H1 (cell line): ENCODE measurements around the gene CRNKL1. TPM values are rescaled to one million over a fixed set of nuclear protein-coding genes. Genes with fewer than 3 reads are reported as not detected.
A peak's percentile ranks its signal among the peaks of the same experiment; 100 is the strongest.

ENCODE experiments used
- CTCF ChIA-PET: fragments of 300-600 bp; sonication (Branson Sonifier 250); formaldehyde crosslinking; loops from one replicate; lab custom pipeline; 2021; ENCODE audit not compliant: partially characterized antibody; lab: Charles Lee
- POLR2A ChIA-PET: fragments of 300-600 bp; sonication (Branson Sonifier 250); formaldehyde crosslinking; loops from one replicate; lab custom pipeline; 2021; ENCODE audit warnings: inconsistent platforms; ENCODE audit not compliant: partially characterized antibody; lab: Charles Lee
- DNase-seq, 2 experiments: peaks; one replicate each; pipeline versions ENCODE4 v3.0.0 to v3.0.0-alpha.2; 2010 to 2022; ENCODE audit warnings: low spot score in 2 of 2, low read depth in 1 of 2, mixed read lengths in 1 of 2
- FAIRE-seq: peaks from 2 replicates; lab custom pipeline; 2011; peaks lifted over from hg19 to GRCh38; lab: Jason Lieb, UNC
- H2AFZ ChIP-seq: 2 replicates; pipeline ENCODE4 v1.8.1; 2012; ENCODE audit warnings: low read length, inconsistent platforms
- H2AK5ac ChIP-seq: 2 replicates; pipeline ENCODE4 v1.6.1; 2013; ENCODE audit warnings: low read depth, low read length
- H2BK120ac ChIP-seq: replicated peaks from 2 replicates; pipeline ENCODE3; 2013; ENCODE audit warnings: low read depth, low read length, inconsistent platforms
- H2BK12ac ChIP-seq: 2 replicates; pipeline ENCODE4 v1.6.1; 2013; ENCODE audit warnings: low read depth, low read length
- H2BK15ac ChIP-seq: 2 replicates; pipeline ENCODE4 v1.6.1; 2013; ENCODE audit warnings: low read length
- H2BK20ac ChIP-seq: 2 replicates; pipeline ENCODE4 v1.6.1; 2013; ENCODE audit warnings: low read length
- H2BK5ac ChIP-seq: 2 replicates; pipeline ENCODE4 v1.6.1; 2013; ENCODE audit warnings: low read depth, low read length
- H3K14ac ChIP-seq: 2 replicates; pipeline ENCODE4 v1.6.1; 2013; ENCODE audit warnings: inconsistent platforms; ENCODE audit not compliant: insufficient read length
- H3K18ac ChIP-seq: 2 replicates; pipeline ENCODE4 v1.6.1; 2013; ENCODE audit warnings: low read length; ENCODE audit errors: extremely low read depth
- H3K23ac ChIP-seq: 2 replicates; pipeline ENCODE4 v1.6.1; 2013; ENCODE audit warnings: inconsistent platforms; ENCODE audit not compliant: insufficient read length
- H3K23me2 ChIP-seq: 2 replicates; pipeline ENCODE4 v1.6.1; 2013; ENCODE audit warnings: low read depth, low read length
- H3K27ac ChIP-seq: 2 replicates; pipeline ENCODE4 v1.6.1; 2011; ENCODE audit warnings: low read depth, low read length, inconsistent platforms
- H3K27me3 ChIP-seq, 4 experiments: replicated peaks in 1 of 4; 1 replicate in 1 of 4; 2 replicates in 3 of 4; pipeline versions ENCODE4 v1.6.1 to v1.8.1; 2011 to 2013; ENCODE audit warnings: low read length in 3 of 4, mild to moderate bottlenecking in 3 of 4, inconsistent platforms in 2 of 4, mixed read lengths in 2 of 4, moderate library complexity in 1 of 4; ENCODE audit not compliant: control insufficient read depth in 3 of 4, insufficient read depth in 3 of 4; ENCODE audit errors: extremely low read depth in 1 of 4
- H3K36me3 ChIP-seq, 4 experiments: 2 replicates each; pipeline versions ENCODE4 v1.6.1 to v1.8.1; 2011 to 2013; ENCODE audit warnings: mild to moderate bottlenecking in 4 of 4, low read length in 3 of 4, moderate library complexity in 2 of 4, control low read depth in 1 of 4, inconsistent platforms in 1 of 4; ENCODE audit not compliant: insufficient read depth in 4 of 4, control insufficient read depth in 2 of 4
- H3K4ac ChIP-seq: replicated peaks from 2 replicates; pipeline ENCODE3; 2013; ENCODE audit warnings: low read length, low read depth, mixed read lengths, inconsistent platforms; ENCODE audit not compliant: insufficient read length
- H3K4me1 ChIP-seq, 4 experiments: replicated peaks in 1 of 4; 1 replicate in 1 of 4; 2 replicates in 3 of 4; pipeline versions ENCODE4 v1.6.1 to v1.8.1; 2011 to 2013; ENCODE audit warnings: low read length in 3 of 4, inconsistent platforms in 2 of 4, mixed read lengths in 1 of 4; ENCODE audit not compliant: insufficient read depth in 4 of 4, control insufficient read depth in 3 of 4
- H3K4me2 ChIP-seq, 2 experiments: 2 replicates each; pipeline versions ENCODE4 v1.6.1 to v1.8.1; 2011 to 2013; ENCODE audit warnings: low read depth in 2 of 2, low read length in 2 of 2, control low read depth in 1 of 2, inconsistent platforms in 1 of 2, mild to moderate bottlenecking in 1 of 2; ENCODE audit not compliant: insufficient read depth in 1 of 2
- H3K4me3 ChIP-seq, 4 experiments: fragments of 200-600, 300-600 bp in 1 of 4; sonication (generic), shearing (Covaris generic), sonication (Bioruptor Twin) in 1 of 4; 2 replicates each; pipeline versions ENCODE4 v1.5.1 to v1.8.1; 2011 to 2016; ENCODE audit warnings: low read length in 4 of 4, low read depth in 3 of 4, control low read depth in 2 of 4, inconsistent platforms in 2 of 4, mild to moderate bottlenecking in 2 of 4, mixed read lengths in 1 of 4, moderate library complexity in 1 of 4; ENCODE audit not compliant: insufficient read depth in 2 of 4; ENCODE audit errors: extremely low read depth in 1 of 4
- H3K56ac ChIP-seq: replicated peaks from 2 replicates; pipeline ENCODE3; 2013; ENCODE audit warnings: low read depth, mild to moderate bottlenecking, mixed read lengths, low read length, inconsistent platforms; ENCODE audit not compliant: insufficient read length
- H3K79me1 ChIP-seq: 2 replicates; pipeline ENCODE4 v1.6.1; 2013; ENCODE audit warnings: low read depth, low read length, control low read depth
- H3K79me2 ChIP-seq, 2 experiments: 2 replicates each; pipeline versions ENCODE4 v1.6.1 to v1.8.1; 2012 to 2013; ENCODE audit warnings: low read length in 2 of 2, mild to moderate bottlenecking in 2 of 2, inconsistent platforms in 1 of 2; ENCODE audit not compliant: insufficient read depth in 2 of 2, control insufficient read depth in 1 of 2
- H3K9ac ChIP-seq, 4 experiments: replicated peaks in 1 of 4; 1 replicate in 1 of 4; 2 replicates in 3 of 4; pipeline versions ENCODE4 v1.6.1 to v1.8.1; 2011 to 2013; ENCODE audit warnings: low read depth in 3 of 4, low read length in 3 of 4, control low read depth in 2 of 4, mild to moderate bottlenecking in 2 of 4, moderate library complexity in 2 of 4, inconsistent platforms in 1 of 4; ENCODE audit errors: extremely low read depth in 1 of 4
- H3K9me3 ChIP-seq, 2 experiments: 2 replicates each; pipeline versions ENCODE4 v1.6.1 to v1.8.1; 2012 to 2013; ENCODE audit warnings: mild to moderate bottlenecking in 2 of 2, moderate library complexity in 2 of 2, control low read depth in 1 of 2, inconsistent platforms in 1 of 2, low read depth in 1 of 2, low read length in 1 of 2, mixed read lengths in 1 of 2; ENCODE audit not compliant: insufficient read depth in 2 of 2
- H4K20me1 ChIP-seq, 2 experiments: replicated peaks in 1 of 2; 2 replicates each; pipeline versions ENCODE3 to v1.8.1; 2011 to 2013; ENCODE audit warnings: inconsistent platforms in 2 of 2, low read length in 2 of 2, mild to moderate bottlenecking in 1 of 2; ENCODE audit not compliant: insufficient read depth in 2 of 2, control insufficient read depth in 1 of 2
- H4K5ac ChIP-seq: 2 replicates; pipeline ENCODE4 v1.6.1; 2013; ENCODE audit warnings: low read length, low read depth, mixed read lengths, inconsistent platforms; ENCODE audit not compliant: insufficient read length
- H4K8ac ChIP-seq: 2 replicates; pipeline ENCODE4 v1.8.0; 2013; ENCODE audit warnings: mild to moderate bottlenecking, moderate library complexity, low read length, inconsistent platforms; ENCODE audit not compliant: insufficient read depth; ENCODE audit errors: extremely low read depth
- H4K91ac ChIP-seq: replicated peaks from 2 replicates; pipeline ENCODE3; 2013; ENCODE audit warnings: low read length, mixed read lengths, inconsistent platforms; ENCODE audit not compliant: insufficient read length
- WGBS, 2 experiments: shearing (Covaris generic) in 1 of 2; methylation state at CpG; one replicate each; pipeline versions ENCODE4 v1.1.6 to v1.1.7; 2013 to 2015; ENCODE audit warnings: low lambda C conversion rate in 2 of 2, mixed read lengths in 2 of 2, inconsistent platforms in 1 of 2, low coverage in 1 of 2, missing lambda C conversion rate in 1 of 2; ENCODE audit not compliant: insufficient replicate concordance in 2 of 2, insufficient coverage in 1 of 2, insufficient read length in 1 of 2; ENCODE audit errors: extremely low coverage in 1 of 2, missing lambda C conversion rate in 1 of 2; 5-methylcytosine and 5-hydroxymethylcytosine counted together
- polyA plus RNA-seq, 7 experiments: library from polyadenylated mRNA; depleted of rRNA in 3 of 7; stranded (reverse) in 5 of 7; unstranded in 2 of 7; fragments of >200 nt in 5 of 7; fragments of 200-250 nt in 2 of 7; gene quantifications; 1 replicate in 5 of 7; 2 replicates in 1 of 7; 4 replicates in 1 of 7; pipeline versions ENCODE4 v1.2.1 to v1.2.3, GENCODE V29; 2011 to 2013; ENCODE audit warnings: missing spikeins in 2 of 7, mixed read lengths in 2 of 7
- total RNA-seq: library from RNA; stranded (reverse); fragmentation: NEBNext Ultra II Directional; extraction: Animal tissue kit (Norgen Biotek cat#: 25700); gene quantifications from 2 replicates; pipeline ENCODE4 v1.2.1, GENCODE V29; 2021

The CRNKL1 gene
- total and polyA plus RNA-seq, 2 of the 8 experiments (the other 6 are each of a cell fraction or from before 2014, with no cell fraction given) = 4.0 to 26.5 TPM

DNA sequence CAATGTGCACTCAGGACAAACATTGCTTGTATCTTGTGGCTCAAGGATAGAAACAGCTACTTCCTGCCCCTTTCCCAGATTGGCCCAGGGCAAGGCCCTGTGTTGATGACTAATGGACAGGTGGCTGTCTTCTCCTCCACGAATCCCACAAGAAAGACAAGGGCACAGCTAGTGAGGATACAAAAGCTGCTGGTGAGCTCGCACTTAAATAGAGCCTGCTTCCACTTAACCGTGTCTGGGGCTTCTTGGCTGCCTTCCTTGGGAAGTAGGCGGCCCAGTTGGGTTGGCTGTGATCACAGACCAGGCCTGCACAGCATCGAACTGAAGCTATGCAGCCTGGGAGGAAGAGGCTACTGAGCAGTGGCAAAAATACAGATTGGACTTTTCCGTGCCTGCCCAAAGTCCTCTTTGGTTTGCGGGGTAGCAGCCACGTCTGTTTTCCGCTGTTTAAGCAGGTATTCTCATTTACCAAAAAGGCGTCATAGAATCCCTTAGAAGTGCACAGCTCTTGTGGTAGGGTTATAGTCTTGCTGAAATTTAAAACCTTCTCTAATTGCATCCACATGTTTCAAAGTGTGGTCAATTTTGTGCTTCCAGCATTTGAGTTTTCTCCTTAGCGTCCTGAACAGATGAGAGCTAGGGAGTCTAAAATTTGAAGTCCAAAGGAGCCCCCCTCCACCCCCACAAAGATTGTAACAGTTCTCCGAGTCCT lies 58.2 kb downstream of the CRNKL1 start:
- Histone ChIP-seq H2AK5ac (no peak overlapping the region), H4K5ac (no peak overlapping the region), H3K79me2 (no peaks in the 10 kb centered on the region), H2BK12ac (peak overlapping the region; percentile 10), H2AFZ (peak overlapping the region; percentile 74; the same call in 1 of the 2 replicates), H3K23me2 (no peaks in the 10 kb centered on the region), H2BK120ac (no peak overlapping the region), H3K23ac (no peak overlapping the region), H2BK20ac (no peak overlapping the region), H3K36me3 (no peaks in the 10 kb centered on the region), H3K18ac (0 out of 2 replicates have a peak overlapping the region, but pooled peaks have one; percentile 11), H3K9ac (no peak overlapping the region), H4K20me1 (no peaks in the 10 kb centered on the region), H2BK15ac (0 out of 2 replicates have a peak overlapping the region, but pooled peaks have one; percentile 12), H3K27ac (no peak overlapping the region), H3K4me2 (no peak overlapping the region), H4K91ac (no peak overlapping the region), H3K27me3 (no peaks in the 10 kb centered on the region; a peak in 1 of 7 replicates), H3K4me3 (no peak overlapping the region), H2BK5ac (no peak overlapping the region), H3K56ac (no peak overlapping the region), H3K4ac (no peak overlapping the region), H4K8ac (no peak overlapping the region), H3K4me1 (peaks cover 2 to 7% (median 5%) of the 10 kb centered on the region in 4 experiments), H3K79me1 (no peaks in the 10 kb centered on the region), H3K14ac (no peak overlapping the region), H3K9me3 (no peaks in the 10 kb centered on the region)
- DNase-seq (no peak), FAIRE-seq (no peak)
- 95% methylated on average over 12 of the region's 12 CpGs; no CpG with 5 or more reads in 1 of the 2 experiments for WGBS, 2 experiments
- ChIA-PET POLR2A (no interaction called here), CTCF (interaction anchor here (0.6 to 3.1 kb wide), 22 partner anchors 12 to 1286 kb away, joined by 3 to 11 read pairs (median 4); no protein-coding TSS in a partner anchor)
